T-helper 2 cell treated with Interferon-gamma antibody and Interleukin-4, amounts not matched to agents 5 μg/mL and 100 μg/mL, for 36 hours (primary cell): ENCODE measurements around the gene BDKRB2.

Experiments used
- DNase-seq: peaks from one replicate; pipeline ENCODE4 v3.0.0; 2021; ENCODE audit warnings: low spot score
- H3K27ac Mint-ChIP-seq: one replicate; pipeline ENCODE4 v1.8.0; 2021; ENCODE audit warnings: mild to moderate bottlenecking, mixed read lengths
- H3K27me3 Mint-ChIP-seq: one replicate; pipeline ENCODE4 v1.8.0; 2021; ENCODE audit warnings: low read depth, mixed read lengths
- H3K36me3 Mint-ChIP-seq: one replicate; pipeline ENCODE4 v1.8.0; 2021; ENCODE audit warnings: low read depth, mixed read lengths
- H3K4me1 Mint-ChIP-seq: one replicate; pipeline ENCODE4 v1.8.0; 2021; ENCODE audit warnings: low read depth, mixed read lengths
- H3K4me3 Mint-ChIP-seq: one replicate; pipeline ENCODE4 v1.8.0; 2022; ENCODE audit warnings: mild to moderate bottlenecking, moderate library complexity, mixed read lengths
- H3K9me3 Mint-ChIP-seq: one replicate; pipeline ENCODE4 v1.8.0; 2021; ENCODE audit warnings: mixed read lengths

BDKRB2 gene

GRCh38 chr14:96279564-96279963, 74.9 kb downstream of the BDKRB2 start:
- Mint-ChIP-seq H3K36me3 (no peaks in the 10 kb centered on the region), H3K27ac (no peak overlapping the region), H3K4me1 (peaks cover 2% of the 10 kb centered on the region), H3K9me3 (peaks cover 11% of the 10 kb centered on the region), H3K27me3 (peaks cover 2% of the 10 kb centered on the region), H3K4me3 (no peak overlapping the region)
- no peak for DNase-seq

- H3K4me3 Mint-ChIP-seq = no peak overlapping the region
- no peak for DNase-seq
- H3K9me3 Mint-ChIP-seq = peaks cover 11% of the 10 kb centered on the region
- no peak overlapping the region for H3K27ac Mint-ChIP-seq
- H3K36me3 Mint-ChIP-seq = no peaks in the 10 kb centered on the region
- peaks cover 2% of the 10 kb centered on the region for H3K4me1 Mint-ChIP-seq
- peaks cover 2% of the 10 kb centered on the region for H3K27me3 Mint-ChIP-seq
These were observed 75.5 kb downstream of the BDKRB2 start for GRCh38 chr14:96280104-96280503.

GRCh38 chr14:96281486-96281885, 76.8 kb downstream of the BDKRB2 start:
- Mint-ChIP-seq H3K36me3 (peaks cover 3% of the 10 kb centered on the region), H3K4me3 (no peak overlapping the region), H3K9me3 (peaks cover 11% of the 10 kb centered on the region), H3K27ac (no peak overlapping the region), H3K4me1 (no peaks in the 10 kb centered on the region), H3K27me3 (peaks cover 2% of the 10 kb centered on the region)
- no peak for DNase-seq

- H3K4me1 Mint-ChIP-seq = no peaks in the 10 kb centered on the region
- no peak overlapping the region for H3K27ac Mint-ChIP-seq
- H3K4me3 Mint-ChIP-seq = no peak overlapping the region
- H3K9me3 Mint-ChIP-seq = no peaks in the 10 kb centered on the region
- no peak for DNase-seq
- no peaks in the 10 kb centered on the region for H3K27me3 Mint-ChIP-seq
- H3K36me3 Mint-ChIP-seq = peaks cover 4% of the 10 kb centered on the region
These were observed 79.4 kb downstream of the BDKRB2 start for GRCh38 chr14:96284008-96284407.

- H3K9me3 Mint-ChIP-seq = no peaks in the 10 kb centered on the region
- H3K27me3 Mint-ChIP-seq = no peaks in the 10 kb centered on the region
- peaks cover 7% of the 10 kb centered on the region for H3K36me3 Mint-ChIP-seq
- H3K4me1 Mint-ChIP-seq = no peaks in the 10 kb centered on the region
- H3K27ac Mint-ChIP-seq = no peak overlapping the region
- no peak overlapping the region for H3K4me3 Mint-ChIP-seq
- DNase-seq = no peak
These were observed 79.8 kb downstream of the BDKRB2 start for GRCh38 chr14:96284430-96284829.

- no peak for DNase-seq
- H3K27me3 Mint-ChIP-seq = no peaks in the 10 kb centered on the region
- H3K27ac Mint-ChIP-seq = no peak overlapping the region
- peaks cover 14% of the 10 kb centered on the region for H3K36me3 Mint-ChIP-seq
- H3K4me1 Mint-ChIP-seq = no peaks in the 10 kb centered on the region
- H3K9me3 Mint-ChIP-seq = no peaks in the 10 kb centered on the region
- H3K4me3 Mint-ChIP-seq = no peak overlapping the region
These were observed 81.0 kb downstream of the BDKRB2 start for GRCh38 chr14:96285667-96286066.

- no peak overlapping the region for H3K4me3 Mint-ChIP-seq
These were observed 81.6 kb downstream of the BDKRB2 start for GRCh38 chr14:96286251-96286650.

GRCh38 chr14:96287856-96288255, 83.2 kb downstream of the BDKRB2 start:
- no peak overlapping the region for H3K27ac Mint-ChIP-seq
- H3K9me3 Mint-ChIP-seq = no peaks in the 10 kb centered on the region
- no peak for DNase-seq
- H3K4me1 Mint-ChIP-seq = no peaks in the 10 kb centered on the region
- H3K4me3 Mint-ChIP-seq = no peak overlapping the region
- peaks cover 14% of the 10 kb centered on the region for H3K36me3 Mint-ChIP-seq
- no peaks in the 10 kb centered on the region for H3K27me3 Mint-ChIP-seq

More at GRCh38 chr14:96286251-96286650, 81.6 kb downstream of the BDKRB2 start:
- Mint-ChIP-seq H3K27ac (no peak overlapping the region), H3K27me3 (no peaks in the 10 kb centered on the region), H3K4me1 (no peaks in the 10 kb centered on the region), H3K36me3 (peaks cover 14% of the 10 kb centered on the region), H3K9me3 (no peaks in the 10 kb centered on the region)
- DNase-seq = no peak
